Activated CD4-positive, alpha-beta T cell treated with anti-CD3 and anti-CD28 coated beads, Interleukin-2, amount 10 ng/mL, durations not matched to agents 7 days and 5 days (primary cell): Measurements from ENCODE around the gene CHST9. TPM values are rescaled to one million over a fixed set of nuclear protein-coding genes. Genes with fewer than 3 reads are reported as not detected.

Source experiments
- CTCF ChIA-PET: fragments of 350-600 bp; sonication (Branson Sonifier 250); formaldehyde crosslinking; loops from one replicate; lab custom pipeline; 2021; ENCODE audit warnings: antibody characterized with exemption; lab: Charles Lee
- POLR2A ChIA-PET: fragments of 350-600 bp; sonication (Branson Sonifier 250); formaldehyde crosslinking; loops from one replicate; lab custom pipeline; 2021; ENCODE audit warnings: antibody characterized with exemption; lab: Charles Lee
- DNase-seq: peaks from one replicate; pipeline ENCODE4 v3.0.0-alpha.2; 2020
- H3K27ac Mint-ChIP-seq: one replicate; pipeline ENCODE4 v1.8.0; 2021; ENCODE audit warnings: mild to moderate bottlenecking, moderate library complexity, mixed read lengths
- H3K27me3 Mint-ChIP-seq: one replicate; pipeline ENCODE4 v1.8.0; 2021; ENCODE audit warnings: mixed read lengths
- H3K36me3 Mint-ChIP-seq: one replicate; pipeline ENCODE4 v1.8.0; 2021; ENCODE audit warnings: low read depth, mixed read lengths
- H3K4me1 Mint-ChIP-seq: one replicate; pipeline ENCODE4 v1.8.0; 2021; ENCODE audit warnings: mixed read lengths
- H3K4me3 Mint-ChIP-seq: one replicate; pipeline ENCODE4 v1.8.0; 2021; ENCODE audit warnings: mild to moderate bottlenecking, moderate library complexity, mixed read lengths
- H3K9me3 Mint-ChIP-seq: one replicate; pipeline ENCODE4 v1.8.0; 2021; ENCODE audit warnings: mixed read lengths
- total RNA-seq, 2 experiments: library from RNA; stranded (reverse); gene quantifications; one replicate each; pipeline ENCODE4 v1.2.3, GENCODE V29; 2021

Gene CHST9
- total RNA-seq, 2 experiments from 2014 or later: not detected

GRCh38 chr18:27144672-27145071, 40.4 kb downstream of the CHST9 start:
- Mint-ChIP-seq H3K4me1 (no peaks in the 10 kb centered on the region), H3K9me3 (peaks cover 7% of the 10 kb centered on the region), H3K27ac (no peak overlapping the region), H3K36me3 (no peaks in the 10 kb centered on the region), H3K27me3 (no peaks in the 10 kb centered on the region), H3K4me3 (no peak overlapping the region)
- ChIA-PET CTCF (no interaction called here), POLR2A (no interaction called here)
- no peak for DNase-seq

- Mint-ChIP-seq H3K4me1 (no peaks in the 10 kb centered on the region), H3K27me3 (no peaks in the 10 kb centered on the region), H3K9me3 (peaks cover 7% of the 10 kb centered on the region)
Observed at GRCh38 chr18:27143580-27144287, 41.4 kb downstream of the CHST9 start.

GRCh38 chr18:27142891-27143290, 42.2 kb downstream of the CHST9 start:
- Mint-ChIP-seq H3K4me3 (no peak overlapping the region), H3K27ac (no peak overlapping the region), H3K9me3 (peaks cover 6% of the 10 kb centered on the region), H3K27me3 (no peaks in the 10 kb centered on the region), H3K4me1 (no peaks in the 10 kb centered on the region), H3K36me3 (no peaks in the 10 kb centered on the region)
- no peak for DNase-seq
- POLR2A ChIA-PET: no interaction called here
- CTCF ChIA-PET: no interaction called here

More at GRCh38 chr18:27143580-27144287, 41.4 kb downstream of the CHST9 start:
- H3K36me3 Mint-ChIP-seq: no peaks in the 10 kb centered on the region
- H3K27ac Mint-ChIP-seq: no peak overlapping the region
- ChIA-PET POLR2A (no interaction called here), CTCF (no interaction called here)
- DNase-seq: no peak
- no peak overlapping the region for H3K4me3 Mint-ChIP-seq

GRCh38 chr18:27141876-27142275, 43.2 kb downstream of the CHST9 start:
- no peak for DNase-seq
- H3K36me3 Mint-ChIP-seq: no peaks in the 10 kb centered on the region
- H3K27me3 Mint-ChIP-seq: no peaks in the 10 kb centered on the region
- no peak overlapping the region for H3K27ac Mint-ChIP-seq
- no peaks in the 10 kb centered on the region for H3K4me1 Mint-ChIP-seq
- CTCF ChIA-PET: no interaction called here
- no peak overlapping the region for H3K4me3 Mint-ChIP-seq
- H3K9me3 Mint-ChIP-seq: no peaks in the 10 kb centered on the region
- POLR2A ChIA-PET: no interaction called here

GRCh38 chr18:27138079-27138478, 47.0 kb downstream of the CHST9 start:
- Mint-ChIP-seq H3K4me1 (no peaks in the 10 kb centered on the region), H3K36me3 (no peaks in the 10 kb centered on the region), H3K27me3 (no peaks in the 10 kb centered on the region), H3K4me3 (no peak overlapping the region), H3K27ac (no peak overlapping the region), H3K9me3 (no peaks in the 10 kb centered on the region)
- ChIA-PET CTCF (no interaction called here), POLR2A (no interaction called here)
- no peak for DNase-seq

- ChIA-PET CTCF (no interaction called here), POLR2A (no interaction called here)
- no peaks in the 10 kb centered on the region for H3K36me3 Mint-ChIP-seq
- H3K27me3 Mint-ChIP-seq: no peaks in the 10 kb centered on the region
- H3K4me1 Mint-ChIP-seq: no peaks in the 10 kb centered on the region
- H3K9me3 Mint-ChIP-seq: no peaks in the 10 kb centered on the region
- no peak for DNase-seq
- H3K4me3 Mint-ChIP-seq: no peak overlapping the region
- no peak overlapping the region for H3K27ac Mint-ChIP-seq
Observed at GRCh38 chr18:27136208-27136535, 48.9 kb downstream of the CHST9 start.

- ChIA-PET CTCF (no interaction called here), POLR2A (no interaction called here)
- Mint-ChIP-seq H3K27ac (no peak overlapping the region), H3K4me1 (no peaks in the 10 kb centered on the region), H3K4me3 (no peak overlapping the region), H3K36me3 (no peaks in the 10 kb centered on the region), H3K27me3 (no peaks in the 10 kb centered on the region), H3K9me3 (no peaks in the 10 kb centered on the region)
- DNase-seq: no peak
Observed at GRCh38 chr18:27135504-27136207, 49.5 kb downstream of the CHST9 start.

GRCh38 chr18:27130065-27130630, 55.0 kb downstream of the CHST9 start:
- Mint-ChIP-seq H3K27me3 (no peaks in the 10 kb centered on the region), H3K4me1 (no peaks in the 10 kb centered on the region), H3K9me3 (no peaks in the 10 kb centered on the region), H3K4me3 (no peak overlapping the region), H3K27ac (no peak overlapping the region), H3K36me3 (no peaks in the 10 kb centered on the region)
- no peak for DNase-seq
- CTCF ChIA-PET: no interaction called here
- POLR2A ChIA-PET: no interaction called here

GRCh38 chr18:27124196-27124595, 60.9 kb downstream of the CHST9 start:
- CTCF ChIA-PET: no interaction called here
- no peaks in the 10 kb centered on the region for H3K4me1 Mint-ChIP-seq
- H3K27me3 Mint-ChIP-seq: no peaks in the 10 kb centered on the region
- no peaks in the 10 kb centered on the region for H3K36me3 Mint-ChIP-seq
- no peak overlapping the region for H3K27ac Mint-ChIP-seq
- H3K4me3 Mint-ChIP-seq: no peak overlapping the region
- POLR2A ChIA-PET: interaction anchor here (1.2 kb wide), 1 partner anchor 1506 kb away, joined by 3 read pairs; no protein-coding TSS in a partner anchor
- H3K9me3 Mint-ChIP-seq: no peaks in the 10 kb centered on the region
- no peak for DNase-seq

GRCh38 chr18:27121108-27121507, 64.0 kb downstream of the CHST9 start:
- no peaks in the 10 kb centered on the region for H3K27me3 Mint-ChIP-seq

GRCh38 chr18:27120246-27120645, 64.9 kb downstream of the CHST9 start:
- CTCF ChIA-PET: no interaction called here
- H3K9me3 Mint-ChIP-seq: no peaks in the 10 kb centered on the region
- POLR2A ChIA-PET: no interaction called here
- H3K27me3 Mint-ChIP-seq: no peaks in the 10 kb centered on the region
- H3K4me3 Mint-ChIP-seq: no peak overlapping the region
- no peaks in the 10 kb centered on the region for H3K4me1 Mint-ChIP-seq
- DNase-seq: no peak
- H3K27ac Mint-ChIP-seq: no peak overlapping the region
- H3K36me3 Mint-ChIP-seq: no peaks in the 10 kb centered on the region

More at GRCh38 chr18:27121108-27121507, 64.0 kb downstream of the CHST9 start:
- no peaks in the 10 kb centered on the region for H3K9me3 Mint-ChIP-seq
- DNase-seq: no peak
- H3K36me3 Mint-ChIP-seq: no peaks in the 10 kb centered on the region
- H3K27ac Mint-ChIP-seq: no peak overlapping the region
- POLR2A ChIA-PET: no interaction called here
- no peak overlapping the region for H3K4me3 Mint-ChIP-seq
- H3K4me1 Mint-ChIP-seq: no peaks in the 10 kb centered on the region
- CTCF ChIA-PET: no interaction called here

- no peaks in the 10 kb centered on the region for H3K27me3 Mint-ChIP-seq
- no peaks in the 10 kb centered on the region for H3K4me1 Mint-ChIP-seq
- CTCF ChIA-PET: no interaction called here
- POLR2A ChIA-PET: no interaction called here
- no peaks in the 10 kb centered on the region for H3K9me3 Mint-ChIP-seq
- no peaks in the 10 kb centered on the region for H3K36me3 Mint-ChIP-seq
- H3K4me3 Mint-ChIP-seq: no peak overlapping the region
- no peak overlapping the region for H3K27ac Mint-ChIP-seq
- DNase-seq: no peak
Observed at GRCh38 chr18:27118973-27119372, 66.1 kb downstream of the CHST9 start.

GRCh38 chr18:27114842-27115241, 70.3 kb downstream of the CHST9 start:
- DNase-seq: no peak
- H3K4me3 Mint-ChIP-seq: no peak overlapping the region
- H3K27ac Mint-ChIP-seq: no peak overlapping the region
- no peaks in the 10 kb centered on the region for H3K27me3 Mint-ChIP-seq
- no peaks in the 10 kb centered on the region for H3K9me3 Mint-ChIP-seq
- H3K36me3 Mint-ChIP-seq: no peaks in the 10 kb centered on the region
- no peaks in the 10 kb centered on the region for H3K4me1 Mint-ChIP-seq
- ChIA-PET POLR2A (no interaction called here), CTCF (no interaction called here)
